SKM-1 (cell line): ENCODE results near the gene TWF1.
"Not testable (repeated sequence)": the region's sequence is repeated elsewhere in the genome, so short reads cannot be mapped to it uniquely, and the experiment has no call there.

ENCODE experiments used
- DNase-seq: peaks from one replicate; lab custom pipeline; 2025; ENCODE audit not compliant: unreplicated experiment; lab: John Stamatoyannopoulos, UW

The TWF1 gene

GRCh38 chr12:43806737-43807072 lies 588 bp upstream of the TWF1 start:
- no peak for DNase-seq

GRCh38 chr12:43805149-43805859 lies 813 bp downstream of the TWF1 start:
- no peak for DNase-seq

GRCh38 chr12:43797561-43798217 lies 8.4 kb downstream of the TWF1 start:
- no peak for DNase-seq

- DNase-seq, result no peak
Measured at GRCh38 chr12:43795716-43796280, 10.3 kb downstream of the TWF1 start.

DNA sequence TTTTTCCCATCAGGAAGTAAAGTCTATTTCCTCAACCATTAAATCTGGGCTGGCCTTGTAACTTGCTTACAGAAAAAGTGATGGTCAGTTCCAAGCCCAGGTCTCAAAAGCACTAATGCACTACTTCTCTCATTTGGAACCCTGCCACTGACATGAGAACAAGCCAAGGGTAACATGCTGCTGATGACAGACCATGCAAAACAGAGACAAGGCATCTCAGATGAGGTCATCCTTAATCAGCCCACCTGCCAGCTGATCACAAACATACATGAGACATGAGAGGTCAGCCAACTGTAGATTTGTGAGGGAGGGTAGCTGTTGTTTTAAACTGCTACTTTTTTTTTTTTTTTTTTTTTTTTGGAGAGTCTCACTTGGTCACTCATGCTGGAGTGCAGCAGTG lies 16.2 kb downstream of the TWF1 start:
- DNase-seq, result no peak

DNA sequence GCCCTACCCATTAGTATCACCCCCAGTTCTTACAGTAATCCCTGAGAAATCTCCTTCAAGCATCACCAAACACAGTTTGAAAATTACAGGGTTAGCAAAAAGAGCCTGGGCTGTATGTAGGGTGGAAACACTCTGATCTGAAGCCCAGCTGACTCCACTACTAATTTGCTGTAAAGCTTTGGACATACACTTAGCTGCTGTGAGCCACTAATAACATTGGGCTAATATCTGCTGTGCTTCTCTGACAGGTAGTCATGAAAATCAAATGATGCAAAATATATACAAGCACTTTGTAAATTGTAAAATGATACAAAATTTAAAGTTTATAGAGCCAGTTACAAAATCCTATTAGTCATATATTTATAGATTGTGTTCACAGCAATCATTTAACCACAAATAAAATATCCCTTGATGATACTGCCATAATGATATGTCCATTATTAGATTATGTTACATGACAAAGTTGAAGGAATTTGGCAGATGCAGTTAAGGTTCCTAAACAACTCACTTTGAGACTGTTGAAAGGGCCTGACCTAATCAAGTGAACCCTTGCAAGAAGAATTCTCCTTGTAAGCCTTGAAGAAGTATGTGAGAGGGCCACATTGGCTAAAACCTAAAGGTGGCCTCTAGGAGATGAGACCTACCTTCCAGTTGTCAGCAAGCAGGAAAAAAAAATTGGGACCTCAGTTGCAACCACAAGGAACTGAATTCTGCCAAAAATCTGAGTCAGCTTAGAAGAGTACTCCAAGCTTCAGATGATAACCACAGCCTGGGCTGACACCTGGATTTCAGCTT lies 19.0 kb downstream of the TWF1 start:
- no peak for DNase-seq

GRCh38 chr12:43776498-43776897 lies 29.6 kb downstream of the TWF1 start:
- no peak for DNase-seq

DNA sequence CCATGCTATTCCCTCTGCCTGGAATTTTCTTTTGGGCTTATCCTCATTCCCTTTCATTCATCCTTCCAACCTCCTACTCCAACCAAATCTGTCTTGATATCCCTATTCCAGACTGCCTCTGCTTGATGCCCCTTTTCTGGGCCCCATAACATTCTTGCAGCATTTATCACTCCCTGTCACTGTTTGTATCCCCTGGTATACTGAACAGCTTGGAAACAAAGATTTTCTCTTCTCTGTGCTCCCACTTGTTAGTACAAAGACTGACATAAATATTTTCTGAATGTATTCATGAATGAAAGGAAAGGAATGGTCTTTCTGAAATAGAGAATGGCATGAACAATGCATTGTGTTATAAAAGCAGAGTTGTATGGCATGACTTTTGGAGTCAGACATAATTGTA lies 39.8 kb downstream of the TWF1 start:
- DNase-seq, result no peak

DNA sequence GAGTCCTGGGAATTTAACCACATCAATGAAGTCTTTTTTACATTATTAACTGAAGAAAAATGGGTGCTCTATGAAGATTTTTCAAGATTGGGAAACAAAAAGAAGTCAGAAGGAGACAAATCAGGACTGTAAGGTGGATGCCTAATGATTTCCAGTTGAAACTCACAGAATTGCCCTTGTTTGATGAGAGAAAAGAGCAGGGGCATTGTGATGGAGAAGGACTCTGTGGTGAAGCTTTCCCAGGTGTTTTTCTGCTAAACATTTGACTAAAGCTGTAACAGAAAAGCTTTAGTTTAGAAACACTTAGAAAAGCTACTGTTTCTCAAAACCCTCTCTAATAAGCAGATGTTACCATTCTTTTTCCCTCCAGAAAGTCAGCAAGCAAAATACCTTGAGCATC lies 41.6 kb downstream of the TWF1 start:
- DNase-seq, result no peak

GRCh38 chr12:43763769-43764168 lies 42.3 kb downstream of the TWF1 start:
- no peak for DNase-seq

DNA sequence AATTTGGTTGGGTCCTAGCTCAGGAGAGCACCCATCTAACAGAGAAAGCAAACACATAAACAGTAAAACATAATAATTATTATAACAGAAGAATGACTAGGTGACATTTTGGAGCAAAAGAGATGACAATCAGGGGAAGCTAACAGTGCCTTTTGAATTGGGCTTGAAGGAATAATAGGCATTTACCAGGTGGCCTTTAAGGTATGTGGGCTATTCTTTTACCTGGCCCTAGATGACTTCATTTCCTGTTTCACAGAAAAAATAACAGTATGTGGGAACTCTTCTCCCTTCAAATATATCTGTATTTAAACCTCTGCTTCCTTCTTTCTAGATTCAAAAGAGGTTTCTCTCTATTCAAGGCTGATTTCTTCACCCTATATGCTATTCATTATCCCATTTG lies 43.5 kb downstream of the TWF1 start:
- DNase-seq, result no peak

DNA sequence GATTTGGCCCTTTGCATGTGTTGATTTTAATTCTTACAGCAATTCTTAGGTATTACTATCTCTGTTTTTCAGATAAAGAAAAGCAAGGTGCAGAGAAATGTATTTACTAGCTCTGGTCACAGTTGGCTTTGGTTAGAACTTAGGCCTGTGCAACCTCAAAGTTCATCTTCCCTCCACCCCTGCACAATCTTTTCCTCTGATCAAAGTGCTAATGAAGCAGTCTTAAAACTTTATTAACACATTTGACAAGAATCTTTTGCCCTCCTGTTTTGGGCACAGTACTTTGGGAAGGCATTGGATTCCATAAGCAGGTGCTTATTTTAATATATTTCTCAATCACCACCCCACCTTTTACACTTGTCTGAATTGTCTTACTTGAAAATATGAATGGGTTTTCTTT lies 44.6 kb downstream of the TWF1 start:
- no peak for DNase-seq

DNA sequence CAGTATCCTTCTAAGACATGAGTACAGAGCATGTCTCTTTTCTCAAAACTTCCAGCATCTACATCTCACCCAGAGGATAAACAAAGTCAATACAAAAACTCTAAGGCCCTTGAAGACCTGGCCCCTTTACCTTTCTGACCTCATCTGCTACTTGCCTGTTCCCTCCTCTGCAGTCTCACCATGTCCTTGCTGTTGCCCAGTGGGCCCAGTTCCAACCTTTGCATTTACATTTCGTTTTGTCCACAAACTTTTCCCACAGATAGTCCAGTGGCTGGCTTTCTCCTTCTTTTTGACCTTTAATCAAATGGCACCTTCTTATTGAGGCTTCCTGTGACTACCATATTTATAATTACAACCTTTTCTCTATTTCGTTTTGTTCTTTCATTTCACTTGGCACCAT lies 45.7 kb downstream of the TWF1 start:
- no peak for DNase-seq

- peak; percentile 52 for DNase-seq
Measured at GRCh38 chr12:43758728-43759563, 47.2 kb downstream of the TWF1 start, which contains the start of the genes IRAK4 and PUS7L. IRAK4 (plus strand) TSS chr12:43758951; CDS start chr12:43768112, 9,161 bp downstream. PUS7L (minus strand) TSS chr12:43758790; CDS start chr12:43755245, 3,545 bp downstream.

DNA sequence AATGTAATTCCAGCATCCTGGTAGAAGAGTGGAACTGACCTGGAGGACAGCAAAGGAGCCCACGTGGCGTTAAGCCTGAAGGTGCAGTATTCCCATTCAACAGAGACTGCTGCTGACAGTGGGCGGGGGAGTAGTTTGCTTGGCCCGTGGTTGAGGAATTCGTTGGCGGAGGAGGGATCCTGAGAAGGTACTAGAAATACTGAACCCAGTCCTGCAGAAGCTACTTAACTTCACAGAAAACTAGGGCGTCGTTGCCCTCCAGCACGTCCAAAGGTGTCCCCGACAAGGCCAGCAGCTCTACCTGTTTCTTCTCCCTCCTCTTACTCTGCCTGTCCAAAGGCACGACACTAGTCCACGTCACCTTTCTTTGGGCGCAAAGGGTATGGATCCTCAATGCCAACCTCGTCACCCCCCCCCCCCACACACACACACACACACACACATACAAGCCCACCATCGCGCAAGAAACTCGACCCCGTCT lies 47.8 kb downstream of the TWF1 start:
- DNase-seq, result no peak

GRCh38 chr12:43754015-43754414 lies 52.1 kb downstream of the TWF1 start:
- DNase-seq, result no peak

DNA sequence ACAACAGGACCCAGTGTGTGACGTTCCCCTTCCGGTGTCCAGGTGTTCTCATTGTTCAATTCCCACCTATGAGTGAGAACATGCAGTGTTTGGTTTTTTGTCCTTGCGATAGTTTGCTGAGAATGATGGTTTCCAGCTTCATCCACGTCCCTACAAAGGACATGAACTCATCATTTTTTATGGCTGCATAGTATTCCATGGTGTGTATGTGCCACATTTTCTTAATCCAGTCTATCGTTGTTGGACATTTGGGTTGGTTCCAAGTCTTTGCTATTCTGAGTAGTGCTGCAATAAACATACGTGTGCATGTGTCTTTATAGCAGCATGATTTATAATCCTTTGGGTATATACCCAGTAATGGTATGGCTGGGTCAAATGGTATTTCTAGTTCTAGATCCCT lies 54.8 kb downstream of the TWF1 start:
- not testable (repeated sequence) for DNase-seq

DNA sequence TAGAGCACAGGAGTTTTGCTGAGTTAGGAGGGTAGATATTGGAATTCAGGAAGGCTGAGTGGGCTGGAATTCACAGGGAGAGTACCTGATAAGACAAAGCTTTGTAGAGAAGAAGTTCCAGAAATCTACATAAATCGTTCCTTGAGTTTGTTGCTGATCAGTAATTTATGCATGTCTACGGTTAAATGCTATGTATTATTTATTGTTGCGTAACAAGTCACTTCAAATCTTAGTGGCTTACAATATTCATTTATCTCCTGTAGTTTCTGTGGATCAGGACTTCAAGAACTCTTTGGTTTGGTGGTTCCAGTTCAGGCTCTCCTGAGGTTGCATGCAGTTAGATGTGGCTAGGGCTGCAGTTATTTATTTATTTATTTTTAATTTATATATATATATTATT lies 55.3 kb downstream of the TWF1 start:
- no peak for DNase-seq

GRCh38 chr12:43749016-43749415 lies 57.1 kb downstream of the TWF1 start:
- DNase-seq, result no peak

GRCh38 chr12:43744826-43745225 lies 61.3 kb downstream of the TWF1 start:
- DNase-seq, result no peak
